Measurements from ENCODE around the gene SPTBN5.

Gene SPTBN5

DNA sequence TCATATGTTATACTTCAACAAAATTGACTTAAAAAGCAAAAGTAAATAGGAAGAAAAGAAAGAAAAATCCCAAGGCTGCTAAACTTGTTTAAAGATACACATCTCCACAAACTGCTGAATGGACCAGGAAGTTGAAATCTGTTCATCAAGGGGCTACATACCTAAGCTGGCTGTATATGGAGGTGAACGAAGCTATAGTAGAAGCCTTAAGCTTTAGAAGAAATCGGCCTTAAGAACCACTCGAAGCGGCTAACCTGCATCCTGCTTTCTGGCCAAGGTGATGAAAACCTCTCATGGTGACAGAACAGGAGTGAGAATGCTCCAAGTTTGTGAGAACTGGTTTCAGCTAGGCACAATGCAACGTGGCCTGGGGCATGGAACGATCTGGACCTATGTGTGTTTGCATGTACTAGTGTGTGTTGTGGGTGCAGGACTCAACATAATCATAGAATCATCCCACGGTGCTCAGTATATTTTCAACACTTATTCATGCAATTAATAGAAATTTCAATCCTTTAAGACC is 31.3 kb upstream of the SPTBN5 start:
- DNase-seq: no peak

DNA sequence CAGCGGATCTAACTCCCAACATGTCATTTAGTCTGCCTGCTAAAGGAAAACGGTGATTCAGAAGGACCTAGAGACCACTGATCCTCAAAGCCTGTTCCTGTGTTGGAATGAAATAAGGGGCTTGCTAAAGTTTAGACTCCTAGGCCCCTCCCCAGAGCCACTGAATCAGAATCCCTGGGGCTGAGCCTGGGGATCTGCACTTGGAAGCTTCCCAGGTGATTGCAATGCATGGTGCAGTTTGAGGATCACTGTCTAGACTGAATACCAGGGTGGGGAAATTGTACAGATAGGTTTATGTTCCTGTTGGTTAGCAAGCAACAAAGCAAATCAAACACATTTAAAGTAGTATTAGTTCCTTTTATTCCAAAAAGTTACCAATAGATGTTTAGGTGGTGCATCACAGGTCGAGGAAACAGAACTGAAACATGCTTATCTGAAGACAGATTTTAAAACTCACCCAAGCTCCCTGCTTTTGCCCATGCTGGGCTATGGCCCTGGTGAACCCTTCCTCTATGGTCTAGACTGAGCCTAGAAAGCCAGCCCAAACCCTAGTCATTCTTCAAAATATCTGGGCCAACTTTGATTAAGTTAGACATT is 29.6 kb upstream of the SPTBN5 start:
- DNase-seq: no peak

DNA sequence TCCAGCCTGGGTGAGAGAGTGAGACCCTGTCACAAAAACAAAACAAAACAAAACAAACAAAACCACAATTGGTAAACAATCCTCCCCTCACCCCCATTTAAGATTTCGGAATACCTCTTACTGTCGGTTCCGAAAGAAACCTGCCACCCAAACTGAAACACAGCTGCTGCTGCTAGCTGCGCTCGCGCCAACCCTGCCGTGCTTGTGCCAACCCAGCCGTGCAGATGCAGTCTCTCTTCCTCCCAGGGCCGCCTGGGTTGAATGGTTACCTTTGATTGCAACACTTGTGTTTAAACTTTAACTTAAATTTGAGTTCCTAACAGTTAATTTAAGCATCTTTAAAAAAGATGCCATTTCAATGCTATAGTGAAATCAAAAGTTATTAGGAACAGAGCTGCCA is 28.5 kb upstream of the SPTBN5 start:
- no peak for DNase-seq

- no peak for DNase-seq
Measured at GRCh38 chr15:41921639-41922038, 27.8 kb upstream of the SPTBN5 start.

GRCh38 chr15:41921167-41921566 is 27.3 kb upstream of the SPTBN5 start:
- DNase-seq: no peak

DNA sequence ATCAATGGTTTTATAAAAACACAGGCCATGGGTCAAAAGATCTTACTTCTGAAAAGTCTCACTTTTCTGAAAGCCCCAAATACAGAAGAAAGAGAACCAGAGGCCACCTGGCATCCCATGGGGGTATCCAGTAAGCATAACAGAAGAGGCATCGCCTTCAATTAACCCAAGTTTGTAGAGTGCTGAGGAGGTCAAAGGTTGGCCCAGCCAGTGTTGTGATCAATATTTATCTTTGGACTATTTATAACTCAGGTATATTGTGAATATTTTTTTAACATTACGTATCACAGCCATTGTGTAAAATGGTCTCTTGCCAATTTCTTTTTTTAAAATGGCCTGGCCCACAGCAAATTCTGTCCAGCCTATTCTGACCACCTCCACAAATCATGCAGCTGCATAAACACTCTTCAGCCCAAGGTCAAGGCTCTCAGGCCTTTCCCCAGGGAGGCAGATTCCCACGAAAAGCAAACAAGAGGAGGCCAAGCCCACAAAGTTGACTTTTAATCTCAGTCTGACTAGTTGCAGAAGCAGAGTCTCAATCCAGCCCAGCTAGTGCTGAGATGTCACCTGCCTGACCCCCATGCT is 26.2 kb upstream of the SPTBN5 start:
- DNase-seq: no peak

- no peak for DNase-seq
Measured at GRCh38 chr15:41919201-41919820, 25.5 kb upstream of the SPTBN5 start.

GRCh38 chr15:41918506-41919126 is 24.8 kb upstream of the SPTBN5 start:
- DNase-seq: no peak

DNA sequence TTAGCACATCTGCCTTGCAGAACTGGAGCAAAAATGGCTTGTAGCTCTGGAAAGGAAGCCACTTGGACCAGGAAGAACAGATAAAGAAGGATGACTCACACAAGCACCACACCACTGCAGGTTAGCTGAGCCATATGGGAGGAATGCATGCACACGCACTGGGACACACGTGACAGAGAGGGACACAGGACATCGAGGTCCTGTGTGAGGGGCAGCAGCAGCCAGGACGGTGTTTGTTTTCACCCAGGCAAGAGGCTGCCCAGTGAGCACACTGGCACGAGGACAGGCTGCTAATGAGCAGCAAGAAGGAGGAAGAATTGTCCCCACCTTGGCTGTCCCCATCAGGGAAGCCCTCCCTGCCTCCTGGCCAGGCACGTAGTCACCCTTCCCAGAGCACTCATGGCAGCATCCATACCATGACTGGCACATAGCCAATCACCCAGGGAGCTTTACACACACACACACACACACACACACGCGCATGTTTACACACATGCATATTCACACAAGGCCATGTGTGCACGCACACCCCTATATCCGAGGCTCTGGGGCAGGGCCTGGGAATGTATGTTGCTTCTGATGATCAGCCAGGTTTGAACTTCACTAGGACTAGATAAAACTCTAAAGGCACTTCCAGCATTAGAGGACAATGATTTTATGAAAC is 24.0 kb upstream of the SPTBN5 start:
- DNase-seq: no peak

DNA sequence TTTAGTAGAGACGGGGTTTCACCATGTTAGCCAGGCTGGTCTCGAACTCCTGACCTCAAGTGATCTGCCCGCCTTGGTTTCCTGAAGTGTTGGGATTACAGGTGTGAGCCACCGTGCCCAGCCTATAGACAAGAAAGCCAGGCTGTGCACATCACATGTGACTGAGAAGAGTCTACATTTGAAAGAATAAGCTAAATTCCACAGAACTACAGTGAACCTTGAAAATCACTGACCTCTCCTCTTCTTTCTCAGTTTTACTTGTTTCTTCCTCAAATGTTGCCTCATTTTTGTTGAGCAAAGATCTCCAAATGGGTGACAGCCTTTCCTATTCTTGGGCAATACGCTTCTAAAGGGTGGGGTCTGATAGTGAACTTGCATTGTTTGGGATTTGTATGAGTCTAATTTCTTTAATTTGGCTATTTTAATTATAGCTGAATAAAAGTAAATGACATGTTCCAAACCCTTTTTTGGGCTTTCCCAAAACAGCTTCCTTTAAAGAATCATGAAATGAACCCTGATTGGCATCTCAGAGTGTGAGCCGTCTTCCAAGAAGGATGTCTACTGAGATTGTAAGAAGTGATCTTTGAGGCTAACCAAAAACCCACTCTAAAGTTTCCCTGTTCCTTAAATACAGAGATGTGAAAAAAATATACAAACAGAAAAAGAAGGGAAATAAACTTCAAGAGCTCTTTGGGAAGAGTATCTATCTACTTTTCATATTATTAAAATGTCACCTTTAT is 21.6 kb upstream of the SPTBN5 start:
- no peak for DNase-seq

GRCh38 chr15:41914411-41914810 is 20.6 kb upstream of the SPTBN5 start:
- DNase-seq: no peak

DNA sequence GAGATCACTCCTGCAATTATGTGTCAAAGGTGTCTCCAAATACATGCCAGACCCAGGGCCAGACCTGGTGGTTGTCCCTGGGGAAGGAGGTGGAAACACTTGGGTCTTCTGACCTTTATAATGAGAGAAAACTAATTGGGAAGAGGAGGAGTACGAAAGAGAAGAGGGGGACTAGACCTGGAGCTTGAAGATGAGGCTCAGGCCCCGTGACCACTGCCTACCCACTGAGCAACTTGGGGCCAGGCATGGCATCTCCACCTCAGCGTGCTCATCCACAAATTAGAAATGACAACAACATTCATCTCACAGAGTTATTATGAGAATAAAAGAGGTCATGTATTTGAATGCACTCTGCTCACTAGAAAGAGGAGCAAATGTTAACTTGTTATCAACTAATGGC is 19.4 kb upstream of the SPTBN5 start:
- no peak for DNase-seq

GRCh38 chr15:41911691-41912345 is 18.0 kb upstream of the SPTBN5 start:
- DNase-seq: no peak

DNA sequence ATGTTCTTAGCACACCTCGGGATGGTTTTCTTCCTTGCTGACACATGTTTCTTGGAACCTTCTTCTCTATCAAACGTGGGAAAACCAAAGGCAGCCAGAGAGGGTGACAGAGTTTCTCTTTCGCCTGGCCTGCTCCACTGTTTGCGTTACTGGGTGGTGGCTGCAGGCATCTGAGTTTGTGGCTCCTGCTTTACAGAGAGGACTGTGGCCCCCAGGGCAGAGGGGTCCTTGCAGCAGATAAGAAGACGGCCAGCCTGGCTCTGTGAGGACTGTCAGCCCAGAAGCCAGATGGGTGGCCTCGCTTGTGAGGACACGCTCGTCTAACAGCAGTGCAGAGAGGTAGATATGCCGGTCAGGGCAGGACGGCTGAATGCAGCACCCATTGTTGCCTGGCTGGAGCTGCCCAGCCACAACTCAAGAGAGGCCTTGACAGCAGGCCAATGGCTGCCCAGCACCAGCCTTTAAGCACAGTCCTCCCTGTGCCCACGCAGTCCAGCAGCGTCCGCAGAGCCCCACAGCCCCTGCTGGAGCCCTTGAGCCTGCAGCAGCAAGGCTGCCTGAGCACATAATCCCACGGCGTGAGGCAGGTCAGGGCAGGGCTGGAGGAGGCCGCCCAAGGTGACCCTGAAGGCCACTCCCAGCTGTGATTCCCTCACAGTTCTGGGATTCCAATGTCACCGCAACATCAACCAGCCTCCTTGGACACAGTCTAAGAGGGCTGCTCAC is 15.0 kb upstream of the SPTBN5 start:
- DNase-seq: no peak

DNA sequence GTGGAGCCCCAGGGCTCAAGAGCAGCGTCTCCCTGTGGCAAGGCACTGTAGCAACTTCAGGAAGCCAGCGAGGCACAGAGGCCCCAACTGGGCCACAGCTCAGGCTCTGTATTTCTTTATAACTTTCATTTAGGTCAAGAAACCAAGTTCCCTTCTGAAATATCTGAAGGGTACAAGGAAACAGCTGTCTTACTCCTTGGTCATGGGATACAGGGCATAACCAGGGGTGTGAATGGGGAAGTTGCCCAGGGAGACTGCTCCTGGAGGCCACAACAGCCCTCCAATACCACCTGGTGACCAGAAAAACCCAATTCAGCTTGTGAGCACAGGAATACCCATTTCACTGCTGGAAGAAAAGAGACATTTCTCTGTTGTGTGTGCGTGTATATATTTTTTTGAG is 13.3 kb upstream of the SPTBN5 start:
- no peak for DNase-seq

DNA sequence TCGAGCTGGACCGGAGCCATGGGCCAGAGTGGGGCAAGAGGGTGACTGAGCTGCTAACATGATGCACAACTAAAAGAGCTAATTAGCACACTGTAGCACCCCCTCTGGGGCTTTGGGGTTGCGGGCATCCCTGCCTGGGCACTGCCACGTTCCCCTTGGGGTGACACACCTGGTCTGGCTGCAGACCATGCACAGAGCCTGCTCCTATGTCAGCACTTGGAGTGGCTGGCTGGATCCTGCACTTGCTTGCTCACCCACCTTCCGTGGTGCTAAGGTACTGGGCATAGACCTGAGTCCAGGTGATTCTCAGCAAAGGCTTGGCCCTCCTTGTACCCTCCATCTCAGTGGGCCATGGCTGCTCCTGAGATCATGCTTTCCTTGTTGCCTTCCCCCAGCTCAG is 12.8 kb upstream of the SPTBN5 start:
- no peak for DNase-seq

- no peak for DNase-seq
Measured at GRCh38 chr15:41905036-41905793, 11.4 kb upstream of the SPTBN5 start.

GRCh38 chr15:41904541-41905005 is 10.7 kb upstream of the SPTBN5 start:
- DNase-seq: no peak

DNA sequence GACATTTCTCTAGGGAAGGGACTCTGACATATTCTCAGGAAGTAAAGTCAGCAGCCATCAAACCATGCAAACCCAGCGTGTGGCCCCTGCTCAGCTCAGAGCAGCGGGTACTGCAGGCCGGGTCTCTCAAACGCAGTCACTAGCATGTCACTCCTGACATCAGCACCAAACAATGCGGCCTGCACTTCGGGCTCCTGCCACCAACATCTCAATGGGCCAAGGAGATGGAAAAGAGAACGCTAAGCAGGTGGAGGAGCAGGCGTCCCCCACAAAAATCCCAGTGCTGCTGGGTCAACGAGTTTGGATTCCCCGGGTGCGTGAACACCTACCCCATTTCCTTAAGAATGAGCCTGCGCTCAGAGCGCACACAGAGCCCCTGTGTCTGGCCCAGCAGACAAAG is 9.9 kb upstream of the SPTBN5 start:
- DNase-seq: no peak

DNA sequence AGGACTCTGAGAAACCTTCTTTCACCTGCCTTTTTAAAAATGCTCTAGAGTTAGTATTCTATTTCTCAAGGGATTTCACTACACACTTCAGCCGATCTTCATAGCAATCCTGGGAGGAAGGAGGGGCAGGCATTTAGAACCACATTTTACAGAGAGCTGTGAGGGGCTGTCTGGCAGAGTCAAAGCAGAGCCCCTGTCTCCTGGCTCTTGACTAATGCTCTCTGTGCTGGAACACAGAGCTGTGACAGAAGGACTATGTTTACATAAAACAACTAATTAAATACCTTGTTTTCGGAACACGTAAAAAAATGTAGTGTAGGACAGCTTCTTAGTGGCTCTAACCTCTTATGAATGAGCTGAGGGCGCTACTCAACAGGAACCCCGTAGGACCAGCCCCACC is 7.6 kb upstream of the SPTBN5 start:
- DNase-seq: no peak

Data from NCI-H1417 treated with DMSO at 0.1 percent for 48 hours (cell line).